ENCODE results near the gene OR2J3. TPM values are rescaled to one million over a fixed set of nuclear protein-coding genes. Genes with fewer than 3 reads are reported as not detected.

OR2J3 gene
- total and polyA plus RNA-seq, 2 of the 13 experiments (the other 11 are each of a cell fraction or from before 2014, with no cell fraction given), result 0.70 TPM; not detected in 1

DNA sequence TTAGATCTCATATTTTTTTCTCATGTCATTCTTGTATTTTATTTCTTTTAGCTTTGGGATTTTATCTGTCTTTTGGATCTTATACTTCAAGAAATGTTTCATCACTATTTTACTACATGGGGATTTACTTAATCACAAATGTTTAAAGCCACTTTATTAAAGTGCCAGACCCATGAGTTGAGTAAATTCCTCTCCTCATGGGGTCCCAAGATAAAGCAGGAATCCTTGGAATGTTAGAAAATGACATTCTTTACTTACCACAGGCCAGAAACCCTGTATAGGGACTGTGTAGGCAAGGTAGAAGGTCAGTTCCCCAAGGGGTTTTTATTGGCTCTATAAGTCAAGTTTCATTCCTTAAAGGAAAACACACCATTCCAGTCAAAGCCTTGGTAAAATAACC lies 34.5 kb downstream of the OR2J3 start:
- intact Hi-C loops (cut with micrococcal nuclease; ENCODE audit: unreplicated experiment), result no loop called here
- Histone ChIP-seq H3K4me3 (replicated peaks in 1 of 3; ENCODE audit: insufficient read depth in 1 of 3, low read depth in 2 of 3, low read length in 3 of 3) (no peak overlapping the region), H3K79me2 (ENCODE audit: insufficient read depth, low read length) (no peaks in the 10 kb centered on the region), H3K27ac (ENCODE audit: extremely low read length, insufficient read depth, low read length) (no peak overlapping the region), H3K9ac (ENCODE audit: insufficient read depth, low read depth, low read length) (no peak overlapping the region), H3K27me3 (ENCODE audit: control insufficient read depth in 1 of 2, insufficient read depth in 2 of 2, low read length in 2 of 2) (no peaks in the 10 kb centered on the region), H3K9me3 (ENCODE audit: low read length) (peaks cover 17% of the 10 kb centered on the region), H3K36me3 (replicated peaks in 1 of 2; ENCODE audit: control insufficient read depth in 1 of 2, insufficient read depth in 2 of 2, low read length in 2 of 2) (no peaks in the 10 kb centered on the region), H3K4me2 (ENCODE audit: low read depth, low read length) (no peak overlapping the region), H2AFZ (ENCODE audit: low read length) (no peak overlapping the region), H4K20me1 (ENCODE audit: insufficient read depth, low read length) (no peaks in the 10 kb centered on the region), H3K4me1 (ENCODE audit: insufficient read depth, low read length) (no peaks in the 10 kb centered on the region)
- DNase-seq (ENCODE audit: low spot score) (no peak), ATAC-seq (no peak), FAIRE-seq (no peak)
- in situ Hi-C loops (cut with HindIII; ENCODE audit: extremely low pct_ligation_motif_present, low pct_unique_long_range_greater_than_20kb), result no loop called here
- TF ChIP-seq ZBTB40 (IDR thresholded peaks at IDR 0.05) (no peak), ZBTB40 (CRISPR knock-in tag; IDR thresholded peaks at IDR 0.05) (no peak), SATB2 (CRISPR knock-in tag; IDR thresholded peaks at IDR 0.05) (no peak), TCF7L2 (IDR thresholded peaks at IDR 0.05; ENCODE audit: low read depth, low read length) (no peak), ZNF558 (CRISPR knock-in tag; IDR thresholded peaks at IDR 0.05; ENCODE audit: borderline replicate concordance) (no peak), ZNF891 (CRISPR knock-in tag; IDR thresholded peaks at IDR 0.05) (no peak), ZKSCAN8 (CRISPR knock-in tag; IDR thresholded peaks at IDR 0.05; ENCODE audit: borderline replicate concordance) (no peak), ZNF12 (CRISPR knock-in tag; IDR thresholded peaks at IDR 0.05) (no peak), ZNF792 (CRISPR knock-in tag; IDR thresholded peaks at IDR 0.05) (no peak), KLF11 (CRISPR knock-in tag; IDR thresholded peaks at IDR 0.05) (no peak)
- TF ChIP-seq, protein P1, sequence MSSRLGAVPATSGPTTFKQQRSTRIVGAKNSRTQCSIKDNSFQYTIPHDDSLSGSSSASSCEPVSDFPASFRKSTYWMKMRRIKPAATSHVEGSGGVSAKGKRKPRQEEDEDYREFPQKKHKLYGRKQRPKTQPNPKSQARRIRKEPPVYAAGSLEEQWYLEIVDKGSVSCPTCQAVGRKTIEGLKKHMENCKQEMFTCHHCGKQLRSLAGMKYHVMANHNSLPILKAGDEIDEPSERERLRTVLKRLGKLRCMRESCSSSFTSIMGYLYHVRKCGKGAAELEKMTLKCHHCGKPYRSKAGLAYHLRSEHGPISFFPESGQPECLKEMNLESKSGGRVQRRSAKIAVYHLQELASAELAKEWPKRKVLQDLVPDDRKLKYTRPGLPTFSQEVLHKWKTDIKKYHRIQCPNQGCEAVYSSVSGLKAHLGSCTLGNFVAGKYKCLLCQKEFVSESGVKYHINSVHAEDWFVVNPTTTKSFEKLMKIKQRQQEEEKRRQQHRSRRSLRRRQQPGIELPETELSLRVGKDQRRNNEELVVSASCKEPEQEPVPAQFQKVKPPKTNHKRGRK (CRISPR knock-in tag; IDR thresholded peaks at IDR 0.05), result no peak
- TF ChIP-seq, protein P2, sequence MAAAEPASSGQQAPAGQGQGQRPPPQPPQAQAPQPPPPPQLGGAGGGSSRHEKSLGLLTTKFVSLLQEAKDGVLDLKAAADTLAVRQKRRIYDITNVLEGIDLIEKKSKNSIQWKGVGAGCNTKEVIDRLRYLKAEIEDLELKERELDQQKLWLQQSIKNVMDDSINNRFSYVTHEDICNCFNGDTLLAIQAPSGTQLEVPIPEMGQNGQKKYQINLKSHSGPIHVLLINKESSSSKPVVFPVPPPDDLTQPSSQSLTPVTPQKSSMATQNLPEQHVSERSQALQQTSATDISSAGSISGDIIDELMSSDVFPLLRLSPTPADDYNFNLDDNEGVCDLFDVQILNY (CRISPR knock-in tag; conservative IDR thresholded peaks at IDR 0.05), result no peak
- ChIA-PET POLR2A (no interaction called here), CTCF (ENCODE audit: low intra/inter-chr PET ratio, low total read pairs) (no interaction called here)
- BruUV-seq (replicated peaks), result no TSS peak

Measured in HepG2 (cell line).